IMR-90 (cell line): ENCODE measurements around the gene POMT2. TPM values are rescaled to one million over a fixed set of nuclear protein-coding genes. Genes with fewer than 3 reads are reported as not detected.
"Not testable (repeated sequence)": the region's sequence is repeated elsewhere in the genome, so short reads cannot be mapped to it uniquely, and the experiment has no call there.

ENCODE experiments used
- ATAC-seq: fragments of 200-7000 bp; cut with Tn5 transposase; 2 replicates; pipeline ENCODE4 v1.9.1; 2020; ENCODE audit warnings: low read depth, mild to moderate bottlenecking, moderate library complexity
- BruUV-seq: library from RNA; stranded (reverse); fragments of 400-500 nt; replicated peaks from 2 replicates; lab custom pipeline; 2021; lab: Mats Ljungman, UMichigan
- CTCF ChIA-PET: fragments of 300-600 bp; formaldehyde crosslinking; extraction: SDS; loops from one replicate; lab custom pipeline; 2021; ENCODE audit warnings: antibody characterized with exemption; lab: Yijun Ruan, JAX
- POLR2A ChIA-PET: fragments of 300-600 bp; sonication (Branson Sonifier 250); formaldehyde crosslinking; loops from one replicate; lab custom pipeline; 2022; ENCODE audit warnings: antibody characterized with exemption; ENCODE audit not compliant: unreplicated experiment; lab: Charles Lee
- DNase-seq: peaks from one replicate; pipeline ENCODE4 v3.0.0; 2013
- H2AFZ ChIP-seq: replicated peaks from 2 replicates; pipeline ENCODE3; 2013; ENCODE audit warnings: low read length, mild to moderate bottlenecking; ENCODE audit not compliant: poor library complexity
- H2AK5ac ChIP-seq: 2 replicates; pipeline ENCODE4 v1.6.1; 2013; ENCODE audit warnings: low read depth, low read length, inconsistent platforms
- H2AK9ac ChIP-seq: replicated peaks from 2 replicates; pipeline ENCODE3; 2013; ENCODE audit warnings: mild to moderate bottlenecking, low read depth, low read length, moderate library complexity; ENCODE audit not compliant: poor library complexity
- H2BK120ac ChIP-seq: 2 replicates; pipeline ENCODE4 v1.6.1; 2013; ENCODE audit warnings: low read depth, low read length, inconsistent platforms
- H2BK15ac ChIP-seq: 3 replicates; pipeline ENCODE4 v1.6.1; 2013; ENCODE audit warnings: low read depth, low read length, inconsistent platforms
- H2BK20ac ChIP-seq: 2 replicates; pipeline ENCODE4 v1.6.1; 2013; ENCODE audit warnings: low read depth, mild to moderate bottlenecking, inconsistent platforms, low read length, moderate library complexity
- H2BK5ac ChIP-seq: 2 replicates; pipeline ENCODE4 v1.6.1; 2013; ENCODE audit warnings: mild to moderate bottlenecking, low read depth, low read length, inconsistent platforms; ENCODE audit not compliant: poor library complexity, severe bottlenecking
- H3K14ac ChIP-seq: replicated peaks from 2 replicates; pipeline ENCODE4 v1.6.1; 2013; ENCODE audit warnings: low read depth, low read length, inconsistent platforms
- H3K18ac ChIP-seq: 2 replicates; pipeline ENCODE4 v1.6.1; 2013; ENCODE audit warnings: low read depth, low read length, control low read depth
- H3K23ac ChIP-seq: 2 replicates; pipeline ENCODE4 v1.6.1; 2013; ENCODE audit warnings: low read depth, low read length, inconsistent platforms
- H3K27ac ChIP-seq: 2 replicates; pipeline ENCODE4 v1.5.1; 2013; ENCODE audit warnings: mild to moderate bottlenecking, control low read depth, low read length; ENCODE audit not compliant: insufficient read depth
- H3K27me3 ChIP-seq: 2 replicates; pipeline ENCODE4 v1.6.1; 2013; ENCODE audit warnings: low read length; ENCODE audit not compliant: control insufficient read depth, insufficient read depth
- H3K36me3 ChIP-seq: 2 replicates; pipeline ENCODE4 v1.6.1; 2013; ENCODE audit warnings: low read length, mixed read lengths; ENCODE audit not compliant: control insufficient read depth, insufficient read depth
- H3K4ac ChIP-seq: 2 replicates; pipeline ENCODE4 v1.6.1; 2013; ENCODE audit warnings: low read depth, low read length, inconsistent platforms
- H3K4me1 ChIP-seq: 2 replicates; pipeline ENCODE4 v1.6.1; 2013; ENCODE audit warnings: low read length, mixed read lengths; ENCODE audit not compliant: control insufficient read depth, insufficient read depth
- H3K4me2 ChIP-seq: 2 replicates; pipeline ENCODE4 v1.6.1; 2013; ENCODE audit warnings: low read depth, mild to moderate bottlenecking, control low read depth, low read length, moderate library complexity
- H3K4me3 ChIP-seq: 2 replicates; pipeline ENCODE4 v1.5.1; 2013; ENCODE audit warnings: low read depth, mild to moderate bottlenecking, control low read depth, low read length, moderate library complexity; ENCODE audit not compliant: insufficient read depth
- H3K56ac ChIP-seq: 2 replicates; pipeline ENCODE4 v1.6.1; 2013; ENCODE audit warnings: low read length, inconsistent platforms; ENCODE audit not compliant: insufficient read depth; ENCODE audit errors: extremely low read depth
- H3K79me1 ChIP-seq, 2 experiments: 2 replicates each; pipeline ENCODE4 v1.6.1; 2013; ENCODE audit warnings: low read length in 2 of 2, inconsistent platforms in 1 of 2, low read depth in 1 of 2
- H3K9ac ChIP-seq: 2 replicates; pipeline ENCODE4 v1.6.1; 2013; ENCODE audit warnings: low read depth, low read length, control low read depth
- H3K9me1 ChIP-seq: 2 replicates; pipeline ENCODE4 v1.6.1; 2013; ENCODE audit warnings: low read length, inconsistent platforms; ENCODE audit not compliant: insufficient read depth
- H3K9me3 ChIP-seq: 2 replicates; pipeline ENCODE4 v1.6.1; 2013; ENCODE audit warnings: low read length; ENCODE audit not compliant: control insufficient read depth, insufficient read depth
- H4K20me1 ChIP-seq: 2 replicates; pipeline ENCODE4 v1.6.1; 2013; ENCODE audit warnings: low read length, inconsistent platforms; ENCODE audit not compliant: insufficient read depth
- H4K5ac ChIP-seq: 2 replicates; pipeline ENCODE4 v1.6.1; 2013; ENCODE audit warnings: mild to moderate bottlenecking, low read depth, low read length, control low read depth
- H4K8ac ChIP-seq, 2 experiments: 2 replicates each; pipeline ENCODE4 v1.6.1; 2013; ENCODE audit warnings: low read depth in 2 of 2, low read length in 2 of 2, control low read depth in 1 of 2, inconsistent platforms in 1 of 2
- H4K91ac ChIP-seq: 2 replicates; pipeline ENCODE4 v1.6.1; 2013; ENCODE audit warnings: low read depth, low read length, inconsistent platforms; ENCODE audit not compliant: insufficient read depth
- BHLHE40 ChIP-seq: fragments of 150-350 bp; IDR thresholded peaks from 2 replicates; pipeline ENCODE4 v1.6.1; 2016; ENCODE audit warnings: mild to moderate bottlenecking, low read depth, low read length
- CEBPB ChIP-seq: IDR thresholded peaks from 2 replicates; pipeline ENCODE4 v1.6.1; 2012; ENCODE audit warnings: low read depth, low read length, improper control_type of control experiment
- CHD1 ChIP-seq: IDR thresholded peaks from 2 replicates; pipeline ENCODE4 v1.6.1; 2012; ENCODE audit warnings: low read depth, low read length, improper control_type of control experiment
- MAZ ChIP-seq: IDR thresholded peaks from 2 replicates; pipeline ENCODE4 v1.6.1; 2012; ENCODE audit warnings: low read depth, mild to moderate bottlenecking, low read length, improper control_type of control experiment, moderate library complexity, borderline replicate concordance
- NFE2L2 ChIP-seq: fragments of 150-350 bp; IDR thresholded peaks from 2 replicates; pipeline ENCODE4 v1.6.1; 2016; ENCODE audit warnings: low read depth, mild to moderate bottlenecking, low read length
- POLR2A ChIP-seq: IDR thresholded peaks from 2 replicates; pipeline ENCODE4 v1.6.1; 2012; ENCODE audit warnings: mild to moderate bottlenecking, low read depth, low read length
- RCOR1 ChIP-seq: IDR thresholded peaks from 2 replicates; pipeline ENCODE4 v1.6.1; 2012; ENCODE audit warnings: mild to moderate bottlenecking, low read length, improper control_type of control experiment; ENCODE audit not compliant: insufficient replicate concordance
- RFX5 ChIP-seq: IDR thresholded peaks from 2 replicates; pipeline ENCODE4 v1.8.0; 2012; ENCODE audit warnings: low read depth, mild to moderate bottlenecking, low read length, moderate library complexity
- USF2 ChIP-seq: fragments of 150-350 bp; IDR thresholded peaks from 2 replicates; pipeline ENCODE4 v1.6.1; 2017; ENCODE audit warnings: mild to moderate bottlenecking, antibody characterized with exemption, low read length, low read depth
- WGBS, 2 experiments: methylation state at CpG; one replicate each; pipeline versions ENCODE4 v1.1.5 to v1.1.7; 2013; ENCODE audit warnings: missing lambda C conversion rate in 2 of 2; ENCODE audit not compliant: insufficient read length in 1 of 2; ENCODE audit errors: extremely low coverage in 2 of 2; 5-methylcytosine and 5-hydroxymethylcytosine counted together
- dilution Hi-C: fragments of 300-500 bp; cut with HindIII; formaldehyde crosslinking; loops from one replicate; pipeline ENCODE4 v1.14.3; 2018; ENCODE audit warnings: low sequenced_read_pairs; ENCODE audit not compliant: unreplicated experiment
- in situ Hi-C: fragments of 300-500 bp; cut with MboI; formaldehyde crosslinking; loops from 3 replicates; pipeline ENCODE4 v1.14.3; 2019; ENCODE audit warnings: low sequenced_read_pairs, inconsistent platforms, mixed read lengths
- intact Hi-C: fragments of 100-400 bp; cut with micrococcal nuclease; formaldehyde crosslinking; loops from 2 replicates; pipeline ENCODE4 v1.10.0; 2022
- polyA plus RNA-seq, 3 experiments: library from polyadenylated mRNA; depleted of rRNA; stranded (reverse); fragments of >200 nt; gene quantifications; 2 replicates each; pipeline ENCODE4 v1.2.3, GENCODE V29; 2012; ENCODE audit warnings: low replicate concordance in 1 of 3
- total RNA-seq: library from RNA; depleted of rRNA; stranded (reverse); fragments of >200 nt; gene quantifications from 2 replicates; pipeline ENCODE4 v1.2.3, GENCODE V29; 2012

Gene POMT2
- total and polyA plus RNA-seq, 2 of the 4 experiments (the other 2 are of a cell fraction): 6.5 to 13.0 TPM

GRCh38 chr14:77281852-77282410, 38.8 kb downstream of the POMT2 start:
- no peaks in the 10 kb centered on the region for H3K27me3 ChIP-seq
- no peak overlapping the region for H2AK5ac ChIP-seq
- H4K91ac ChIP-seq: no peak overlapping the region
- WGBS, 2 experiments: no CpG with 5 or more reads among the region's 6 CpGs
- no peak overlapping the region for H4K5ac ChIP-seq
- H2BK15ac ChIP-seq: no peak overlapping the region
- H2BK5ac ChIP-seq: no peak overlapping the region
- no peak overlapping the region for H3K14ac ChIP-seq
- no peak overlapping the region for H3K9ac ChIP-seq
- H3K9me3 ChIP-seq: no peaks in the 10 kb centered on the region
- no peaks in the 10 kb centered on the region for H4K20me1 ChIP-seq
- H3K56ac ChIP-seq: no peak overlapping the region
- POLR2A ChIA-PET: no interaction called here
- no peaks in the 10 kb centered on the region for H3K9me1 ChIP-seq
- no peak overlapping the region for H3K4ac ChIP-seq
- H2BK120ac ChIP-seq: no peak overlapping the region
- intact Hi-C loops: no loop called here
- no peak overlapping the region for H2BK20ac ChIP-seq
- no peak overlapping the region for H3K4me2 ChIP-seq
- CTCF ChIA-PET: no interaction called here
- no peaks in the 10 kb centered on the region for H3K79me1 ChIP-seq
- no peak for TF ChIP-seq NFE2L2
- TF ChIP-seq BHLHE40: no peak
- no peak for TF ChIP-seq MAZ
- TF ChIP-seq CEBPB: no peak
- TF ChIP-seq RFX5: no peak
- no peak for TF ChIP-seq USF2
- no peak for TF ChIP-seq RCOR1
- no peak for TF ChIP-seq POLR2A
- TF ChIP-seq CHD1: no peak
- dilution Hi-C loops: no loop called here
- no peak overlapping the region for H3K4me3 ChIP-seq
- ATAC-seq (no peak), DNase-seq (no peak)
- H2AK9ac ChIP-seq: no peak overlapping the region
- H3K27ac ChIP-seq: no peak overlapping the region
- no peaks in the 10 kb centered on the region for H3K4me1 ChIP-seq
- no peak overlapping the region for H3K18ac ChIP-seq
- in situ Hi-C loops: no loop called here
- no peak overlapping the region for H4K8ac ChIP-seq
- BruUV-seq: no TSS peak
- H2AFZ ChIP-seq: no peak overlapping the region
- H3K36me3 ChIP-seq: peaks cover 26% of the 10 kb centered on the region
- no peak overlapping the region for H3K23ac ChIP-seq

DNA sequence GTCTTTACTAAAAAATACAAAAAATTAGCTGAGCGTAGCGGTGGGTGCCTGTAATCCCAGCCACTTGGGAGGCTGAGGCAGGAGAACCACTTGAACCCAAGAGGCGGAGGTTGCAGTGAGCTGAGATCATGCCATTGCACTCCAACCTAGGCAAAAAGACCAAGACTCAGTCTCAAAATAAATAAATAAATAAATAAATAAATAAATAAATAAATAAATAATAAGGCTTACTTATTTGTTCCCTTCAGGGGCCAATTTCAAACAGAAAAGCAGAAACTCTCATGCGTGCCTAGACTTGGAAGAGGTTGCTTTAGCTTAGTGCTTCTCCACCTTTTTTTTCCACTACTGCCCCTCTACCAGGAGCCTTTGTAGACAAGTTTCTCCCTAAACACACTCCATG, 39.8 kb downstream of the POMT2 start:
- H2AK5ac ChIP-seq, CTCF ChIA-PET, H3K4ac ChIP-seq, H3K18ac ChIP-seq, H2BK15ac ChIP-seq, BruUV-seq, DNase-seq, H3K4me1 ChIP-seq, H3K14ac ChIP-seq, H3K27me3 ChIP-seq, H2BK5ac ChIP-seq, intact Hi-C loops, H2AK9ac ChIP-seq, H3K9ac ChIP-seq, H3K9me3 ChIP-seq, H2BK20ac ChIP-seq, H3K56ac ChIP-seq, POLR2A ChIA-PET, H3K4me3 ChIP-seq, H3K79me1 ChIP-seq, H3K23ac ChIP-seq, H2AFZ ChIP-seq, H3K9me1 ChIP-seq, H4K8ac ChIP-seq, in situ Hi-C loops, H2BK120ac ChIP-seq, H4K91ac ChIP-seq, H4K5ac ChIP-seq, H3K4me2 ChIP-seq, H3K27ac ChIP-seq, ATAC-seq, dilution Hi-C loops, H4K20me1 ChIP-seq: not testable (repeated sequence)
- WGBS, 2 experiments: no CpG with 5 or more reads among the region's 4 CpGs
- peaks cover 25% of the 10 kb centered on the region for H3K36me3 ChIP-seq
